GM21360 (cell line): ENCODE results near the gene NAT16.
"Not testable (repeated sequence)": the region's sequence is repeated elsewhere in the genome, so short reads cannot be mapped to it uniquely, and the experiment has no call there.

Experiments
- ATAC-seq: cut with Tn5 transposase; IDR thresholded peaks from one replicate; pipeline ENCODE4 v1.9.1; 2021; ENCODE audit warnings: mild to moderate bottlenecking, moderate library complexity; ENCODE audit not compliant: unreplicated experiment

Gene NAT16

DNA sequence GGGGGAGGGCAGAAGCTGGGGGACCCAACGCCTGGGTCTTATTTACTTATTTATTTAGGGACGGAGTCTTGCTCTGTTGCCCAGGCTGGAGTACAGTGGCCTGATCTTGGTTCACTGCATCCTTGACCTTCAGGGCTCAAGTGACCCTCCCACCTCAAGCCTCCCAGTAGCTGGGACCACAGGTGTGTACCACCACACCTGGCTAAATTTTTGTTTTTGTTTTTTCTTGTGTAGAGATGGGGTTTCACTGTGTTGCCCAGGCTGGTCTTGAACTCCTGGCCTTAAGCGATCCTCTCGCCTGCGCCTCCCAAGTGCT, 22.5 kb upstream of the NAT16 start:
- ATAC-seq = no peak

DNA sequence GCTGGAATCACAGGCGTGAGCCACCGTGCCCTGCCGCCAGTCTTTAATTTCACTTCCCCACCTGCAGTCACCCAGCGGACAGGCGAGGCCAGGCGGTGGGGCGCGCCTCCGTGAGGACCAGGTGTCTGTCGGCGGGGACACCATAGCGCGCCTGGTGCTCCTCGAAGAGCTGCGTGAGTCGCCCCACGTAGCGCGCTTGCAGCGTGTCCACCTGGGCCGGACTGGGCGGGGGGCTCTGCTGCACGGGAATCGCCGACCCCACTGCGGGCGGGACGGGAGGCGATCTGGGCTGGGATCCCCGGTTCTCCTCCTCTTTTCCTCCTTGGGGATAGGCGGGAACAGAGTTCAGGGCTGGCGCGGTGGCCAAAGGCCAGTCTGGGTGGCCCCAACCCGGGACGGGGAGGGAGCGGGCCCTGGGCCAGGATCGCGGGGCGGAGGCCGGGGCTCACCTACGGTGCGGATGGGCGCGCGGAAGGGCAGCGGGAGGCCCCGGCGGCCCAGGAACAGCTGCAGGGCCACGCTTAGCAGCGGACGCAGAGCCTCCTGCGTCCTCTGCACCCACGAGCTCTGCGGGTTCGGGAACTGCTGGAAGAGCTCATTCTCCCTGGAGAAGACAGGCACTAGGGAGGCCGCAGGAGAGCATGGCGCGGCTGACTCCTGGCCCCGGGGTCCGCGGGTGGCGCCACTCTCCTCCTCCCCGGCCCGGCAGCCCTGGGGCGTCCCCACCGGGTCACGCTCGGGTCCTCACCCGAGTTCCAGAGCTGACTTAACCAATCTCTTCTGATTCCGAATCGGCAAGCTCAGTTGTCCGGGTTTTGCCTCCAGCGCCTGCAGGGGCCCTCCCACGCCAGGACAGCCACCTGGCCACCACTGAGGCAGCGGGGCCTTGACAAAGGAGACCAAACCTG, 21.9 kb upstream of the NAT16 start:
- ATAC-seq = no peak

DNA sequence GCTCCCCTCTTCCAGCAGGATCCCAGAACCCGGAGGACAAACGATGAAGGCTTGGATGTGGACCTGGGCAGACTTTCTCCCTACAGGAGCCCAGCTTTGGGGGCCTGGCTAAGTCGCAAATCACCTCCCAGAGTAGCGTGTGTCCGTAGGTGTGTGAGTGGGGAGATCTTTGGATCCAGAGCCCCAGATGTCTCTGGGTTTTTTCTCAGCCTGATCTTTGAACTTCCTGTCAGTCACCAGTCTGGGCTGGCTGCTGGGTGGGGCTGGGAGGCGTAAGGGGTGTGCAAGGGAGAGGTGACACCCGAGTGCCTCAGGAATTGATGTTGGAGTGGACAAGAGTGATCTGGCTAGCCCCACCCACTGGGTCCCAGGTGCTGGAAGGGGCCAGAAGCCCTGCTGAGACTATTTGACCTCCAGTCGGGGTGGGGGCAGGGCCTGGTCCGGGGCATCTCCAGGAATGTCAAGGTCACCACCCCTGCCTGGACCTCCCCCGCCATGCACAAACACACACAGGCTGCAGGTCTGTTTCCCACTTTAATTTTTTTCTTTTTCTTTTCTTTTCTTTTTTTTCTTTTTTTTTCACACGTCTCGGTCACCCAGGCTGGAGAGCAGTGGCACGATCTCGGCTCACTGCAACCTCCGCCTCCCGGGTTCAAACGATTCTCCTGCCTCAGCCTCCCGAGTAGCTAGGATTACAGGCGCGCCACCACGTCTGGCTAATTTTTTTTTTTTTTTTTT, 20.9 kb upstream of the NAT16 start, which contains the start of gene MOGAT3:
Gene MOGAT3 (minus strand): TSS at position 175 of the 738 bp plus-strand sequence. CDS start 182 bp downstream, outside the sequence.
- ATAC-seq = no peak

DNA sequence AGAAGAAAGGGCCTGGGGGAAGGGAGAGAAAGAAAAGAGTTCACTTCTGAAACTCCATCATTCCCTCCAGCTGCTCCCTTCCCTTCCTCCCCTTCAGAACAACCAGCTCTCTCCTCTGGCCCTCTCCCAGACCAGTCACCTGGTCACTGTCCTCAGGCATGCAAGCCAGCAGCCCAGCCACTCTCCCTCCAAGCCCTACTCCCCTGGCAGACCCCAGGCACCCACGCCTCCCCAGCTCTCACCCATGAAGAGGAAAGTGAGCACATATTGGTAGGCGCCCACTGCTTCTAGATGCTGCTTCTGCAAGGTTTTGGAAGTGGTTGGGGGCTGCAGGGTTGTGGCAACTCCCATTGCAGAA, 20.4 kb upstream of the NAT16 start:
- no peak for ATAC-seq

DNA sequence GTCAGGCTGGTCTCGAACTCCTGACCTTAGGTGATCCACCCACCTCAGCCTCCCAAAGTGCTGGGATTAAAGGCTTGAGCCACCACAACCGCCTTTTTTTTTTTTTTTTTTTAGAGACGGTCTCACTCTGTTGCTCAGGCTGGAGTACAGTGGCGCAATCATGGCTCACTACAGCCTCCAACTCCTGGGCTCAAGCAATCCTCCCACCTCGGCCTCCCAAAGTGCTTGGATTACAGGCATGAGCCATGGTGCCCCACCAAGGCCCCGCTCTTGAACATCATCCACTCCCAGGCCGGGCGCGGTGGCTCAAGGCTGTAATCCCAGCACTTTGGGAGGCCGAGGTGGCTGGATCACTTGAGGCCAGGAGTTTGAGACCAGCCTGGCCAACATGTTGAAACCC, 19.4 kb upstream of the NAT16 start:
- not testable (repeated sequence) for ATAC-seq

DNA sequence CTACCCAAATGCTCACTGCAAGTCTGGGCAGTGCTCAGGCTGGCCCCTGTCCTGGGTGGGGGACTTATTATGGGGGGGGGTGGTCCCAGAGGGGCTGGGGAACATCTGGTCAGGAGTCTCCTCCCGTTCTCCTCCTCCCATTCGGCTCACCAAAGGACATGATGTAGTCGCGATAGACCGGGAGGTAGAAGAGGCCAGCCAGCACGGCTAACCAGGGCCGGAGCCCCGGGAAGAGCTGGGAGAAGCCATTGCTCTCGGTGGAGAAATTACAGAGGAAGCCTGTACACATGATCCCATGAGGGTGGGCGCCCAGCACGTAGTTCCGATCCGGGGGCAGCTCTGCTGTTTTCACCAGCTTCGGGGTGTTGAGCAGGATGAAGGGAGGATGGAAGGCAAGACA, 18.4 kb upstream of the NAT16 start:
- ATAC-seq = no peak

DNA sequence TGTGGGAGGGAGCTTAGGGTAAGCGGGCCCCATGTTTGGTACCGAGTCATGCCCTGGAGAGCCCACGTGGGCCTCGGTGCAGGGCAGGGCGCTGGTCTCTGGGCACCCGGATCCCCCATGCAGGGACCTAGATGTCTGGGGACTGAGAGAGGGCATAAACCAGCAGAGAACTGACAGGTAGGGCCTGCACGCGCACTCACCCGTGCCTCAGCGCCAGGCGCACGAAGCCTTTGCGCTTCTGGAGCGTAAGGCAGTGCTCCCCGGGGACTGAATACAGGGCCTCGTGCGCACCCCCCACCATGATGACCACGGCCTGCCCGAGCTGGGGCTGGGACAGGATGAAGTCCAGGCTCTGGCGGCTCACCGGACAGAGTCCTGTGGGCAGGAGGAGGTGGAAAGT, 17.9 kb upstream of the NAT16 start:
- no peak for ATAC-seq

DNA sequence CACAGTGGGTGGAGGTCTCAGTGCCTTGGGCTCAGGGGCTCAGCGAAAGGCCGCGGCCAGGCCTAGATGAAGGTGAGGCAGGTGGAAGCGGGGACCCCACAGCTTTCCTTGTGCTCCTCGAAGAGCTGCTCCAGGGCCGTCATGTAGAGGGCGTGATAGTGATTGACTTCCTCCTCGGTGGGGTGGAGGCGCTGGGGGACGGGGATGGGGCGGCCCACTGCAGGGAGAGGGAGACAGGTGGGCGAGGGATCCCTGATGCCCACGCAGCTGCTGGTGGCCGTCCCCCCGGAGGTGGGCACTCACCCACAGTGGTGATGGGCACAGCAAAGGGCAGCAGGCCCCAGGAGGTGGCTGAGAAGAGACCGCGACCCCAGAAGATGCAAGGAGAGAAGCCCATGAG, 15.8 kb upstream of the NAT16 start:
- ATAC-seq = no peak

DNA sequence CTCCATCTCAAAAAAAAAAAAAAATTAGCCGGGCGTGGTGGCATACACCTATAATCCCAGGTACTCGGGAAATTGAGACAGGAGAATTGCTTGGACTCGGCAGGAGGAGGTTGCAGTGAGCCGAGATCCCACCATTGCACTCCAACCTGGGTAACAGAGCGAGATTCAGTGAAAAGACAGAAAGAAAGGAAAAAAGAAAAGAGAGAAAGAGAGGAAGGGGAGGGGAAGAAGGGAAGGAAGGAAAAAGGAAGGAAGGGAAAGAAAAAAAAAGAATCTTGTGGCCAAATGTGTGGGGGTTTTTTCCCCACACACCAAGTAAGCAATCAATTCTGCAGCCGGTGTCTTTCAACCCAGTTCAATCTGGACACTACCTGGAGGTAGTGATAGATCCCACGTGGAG, 9.0 kb upstream of the NAT16 start:
- no peak for ATAC-seq

DNA sequence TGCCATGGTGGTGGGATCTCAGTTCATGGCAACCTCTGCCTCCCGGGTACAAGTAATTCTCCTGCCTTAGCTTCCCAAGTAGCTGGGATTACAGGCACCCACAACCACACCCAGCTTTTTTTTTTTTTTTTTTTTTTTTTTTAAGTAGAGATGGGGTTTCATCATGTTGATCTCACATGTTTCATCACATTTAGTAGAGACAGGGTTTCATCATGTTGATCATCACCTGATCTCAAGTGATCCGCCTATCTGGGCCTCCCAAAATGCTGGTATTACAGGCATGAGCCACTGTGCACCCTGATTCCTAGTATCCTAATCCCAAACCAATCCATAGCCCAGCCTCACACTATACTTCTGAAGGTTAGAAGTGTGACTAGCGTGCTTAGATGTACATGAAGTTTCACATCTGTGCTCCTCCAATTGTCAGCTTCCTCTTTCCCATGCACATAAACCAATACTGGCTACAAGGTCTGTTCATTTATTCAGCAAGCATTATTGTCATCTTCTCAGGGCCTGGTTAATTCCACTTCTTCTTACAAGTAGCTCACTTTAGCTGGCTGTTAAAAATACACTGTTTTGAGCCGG, 6.8 kb upstream of the NAT16 start:
- no peak for ATAC-seq

DNA sequence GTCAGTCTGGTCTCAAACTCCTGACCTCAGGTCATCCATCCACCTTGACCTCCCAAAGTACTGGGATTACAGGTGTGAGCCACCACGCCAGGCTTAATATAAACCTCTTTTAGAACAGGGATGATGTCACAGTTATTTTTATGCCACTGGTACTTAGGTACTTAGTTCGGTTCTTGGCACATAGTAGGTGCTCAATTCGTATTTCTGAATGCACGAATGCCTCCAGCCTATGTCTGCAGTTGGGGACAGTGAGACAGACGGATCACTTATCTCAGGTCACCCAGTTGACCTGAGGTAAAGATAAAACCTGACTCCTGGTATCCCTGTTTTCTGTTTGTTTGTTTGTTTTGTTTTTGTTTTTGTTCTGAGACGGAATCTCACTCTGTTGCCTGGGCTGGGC, 6.1 kb upstream of the NAT16 start:
- no peak for ATAC-seq

DNA sequence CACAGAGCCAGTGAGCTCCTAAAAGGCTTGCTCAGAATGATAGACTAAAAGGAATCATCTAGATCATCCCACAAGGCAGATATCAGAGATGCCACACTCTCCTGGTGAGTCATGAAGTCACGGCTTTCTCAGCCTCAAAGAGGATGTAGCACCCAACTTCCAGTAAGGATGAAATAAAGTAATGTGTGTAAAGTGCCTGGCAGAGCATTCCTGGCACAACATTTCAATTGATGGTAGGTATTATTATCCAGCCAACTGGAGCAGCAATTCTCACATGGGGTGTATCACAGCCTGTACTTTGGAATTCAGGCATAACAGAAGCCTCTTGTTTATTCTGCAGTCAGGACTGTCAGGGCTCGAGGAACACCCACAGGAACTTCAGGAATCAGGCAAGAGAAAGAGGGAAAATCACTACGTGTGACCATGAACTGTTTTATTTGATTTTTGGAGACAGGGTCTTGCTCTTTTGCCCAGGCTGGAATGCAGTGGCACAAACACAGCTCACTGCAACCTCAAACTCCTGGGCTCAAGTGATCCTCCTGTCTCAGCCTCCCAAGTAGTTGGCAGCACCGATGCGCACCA, 5.3 kb upstream of the NAT16 start:
- no peak for ATAC-seq

DNA sequence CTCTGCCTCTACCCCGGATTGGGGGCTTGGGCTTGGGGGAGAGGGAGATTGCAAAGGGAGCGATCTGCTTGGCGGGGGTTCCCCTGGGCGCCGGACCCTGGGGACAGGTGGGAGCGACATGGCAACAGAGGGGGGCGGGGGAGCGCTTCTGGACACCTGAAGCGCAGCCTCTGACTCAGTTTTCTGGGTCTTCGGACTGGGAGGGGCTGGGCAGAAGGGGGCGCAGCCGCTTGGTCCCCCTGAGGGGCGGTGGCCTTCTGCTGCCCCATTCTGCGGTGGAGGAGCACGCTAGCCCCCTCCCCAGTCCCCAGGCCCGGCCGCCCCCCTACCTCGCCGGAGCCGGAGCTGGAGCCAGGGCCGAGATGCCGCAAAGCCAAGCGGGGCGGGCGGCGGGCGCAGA, 380 bp downstream of the NAT16 start:
- no peak for ATAC-seq

DNA sequence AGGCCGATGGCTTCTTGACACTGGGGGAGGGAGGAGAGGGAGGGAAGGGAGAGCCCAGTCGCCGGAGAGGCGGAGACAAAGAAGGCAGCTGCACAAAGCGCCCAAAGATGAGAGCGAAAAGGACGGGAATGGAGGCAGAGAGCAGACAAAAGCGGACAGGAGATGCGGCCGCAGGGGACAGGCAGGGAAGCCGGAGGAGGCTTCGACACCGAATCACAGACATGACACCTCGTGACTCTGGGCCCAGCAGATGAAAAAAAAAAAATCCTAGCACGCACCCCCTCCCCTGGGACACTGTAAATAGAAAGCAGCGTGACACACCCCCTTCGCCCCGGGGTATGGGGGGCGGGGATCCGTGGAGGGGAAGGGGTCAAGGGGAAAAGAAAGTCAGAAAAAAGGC, 976 bp downstream of the NAT16 start:
- ATAC-seq = no peak

DNA sequence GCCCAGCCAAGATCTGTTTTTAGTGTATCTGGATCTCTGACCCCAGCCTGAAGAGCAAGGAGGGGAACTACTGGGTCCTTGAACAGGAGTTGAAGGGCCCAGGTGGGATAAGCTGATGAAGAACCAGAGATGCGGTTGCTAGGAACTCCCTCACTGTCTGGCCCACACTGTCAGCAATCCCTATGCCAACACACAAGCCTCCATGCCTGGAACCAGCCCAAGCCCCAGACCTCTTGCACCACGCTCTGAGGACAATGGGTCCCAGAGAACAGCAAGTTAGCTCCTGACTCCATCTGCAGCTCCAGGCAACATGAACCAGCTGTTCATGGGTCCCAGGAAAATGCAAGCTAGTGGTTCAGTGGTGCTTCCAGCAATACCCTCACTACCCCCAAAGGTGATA, 2.4 kb downstream of the NAT16 start:
- ATAC-seq = no peak

DNA sequence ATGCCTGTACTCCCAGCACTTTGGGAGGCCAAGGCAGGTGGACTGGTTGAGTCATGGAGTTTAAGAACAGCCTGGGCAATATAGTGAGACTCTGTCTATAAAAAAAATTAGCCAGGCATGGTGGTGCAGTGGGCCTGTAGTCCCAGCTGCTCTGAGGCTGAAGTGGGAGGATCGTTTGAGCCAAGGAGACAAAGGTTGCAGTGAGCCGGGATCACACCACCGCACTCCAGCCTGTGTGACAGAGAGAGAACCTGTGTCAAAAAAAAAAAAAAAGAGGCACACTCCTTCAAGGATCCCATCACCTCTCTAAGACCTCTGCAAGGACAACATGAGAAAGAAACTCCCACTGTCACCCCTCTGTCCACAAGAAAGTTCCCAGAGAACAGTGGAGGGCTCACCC, 4.4 kb downstream of the NAT16 start:
- no peak for ATAC-seq

DNA sequence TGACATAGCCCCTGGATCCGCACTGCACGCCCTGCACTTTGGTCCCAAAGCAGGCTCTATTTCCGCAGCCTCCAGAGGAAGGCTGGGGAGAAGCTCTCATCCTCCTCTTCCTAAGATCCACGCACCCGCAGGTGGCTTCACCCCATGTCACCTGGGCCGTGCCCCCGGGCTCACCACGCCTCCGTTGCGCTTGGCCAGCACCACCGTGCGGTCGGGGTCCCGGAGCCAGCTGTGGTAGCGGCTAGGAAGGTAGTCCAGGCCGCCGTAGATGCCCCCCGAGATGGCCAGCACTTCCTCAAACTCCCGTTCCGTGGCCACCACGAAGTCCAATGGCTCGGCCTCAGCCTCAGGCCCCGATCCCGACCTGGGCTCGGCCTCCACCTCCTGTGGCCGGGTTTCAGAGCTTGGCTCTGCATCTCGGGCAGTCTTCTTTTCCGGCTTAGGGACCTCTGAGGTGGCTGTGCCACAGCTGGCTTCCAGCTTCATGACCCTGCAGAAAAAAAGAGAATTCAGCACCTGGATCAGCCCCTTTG, 5.7 kb downstream of the NAT16 start:
- ATAC-seq = no peak

DNA sequence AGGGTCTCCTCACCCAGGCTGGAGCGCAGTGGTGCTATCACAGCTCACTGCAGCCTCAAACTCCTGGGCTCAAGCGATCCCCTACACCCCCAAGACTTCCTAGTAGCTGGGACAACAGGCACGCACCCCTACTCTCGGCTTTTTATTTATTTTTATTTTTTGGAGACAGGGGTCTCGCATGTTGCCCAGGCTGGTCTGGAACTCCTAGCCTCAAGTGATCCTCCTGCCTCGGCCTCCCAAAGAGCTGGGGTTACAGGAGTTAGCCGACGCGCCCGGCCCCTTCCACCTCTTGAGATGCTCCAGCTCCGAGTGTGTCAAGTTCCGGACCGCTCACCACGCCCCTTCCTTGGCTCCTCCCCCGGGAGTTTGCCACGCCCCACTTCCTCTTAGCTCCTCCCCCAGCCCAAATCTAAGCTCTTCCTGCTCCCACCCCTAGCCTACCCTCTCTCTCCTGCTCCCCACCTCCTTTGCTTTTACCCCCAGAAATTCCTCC, 6.3 kb downstream of the NAT16 start:
- peak; percentile 48 for ATAC-seq

DNA sequence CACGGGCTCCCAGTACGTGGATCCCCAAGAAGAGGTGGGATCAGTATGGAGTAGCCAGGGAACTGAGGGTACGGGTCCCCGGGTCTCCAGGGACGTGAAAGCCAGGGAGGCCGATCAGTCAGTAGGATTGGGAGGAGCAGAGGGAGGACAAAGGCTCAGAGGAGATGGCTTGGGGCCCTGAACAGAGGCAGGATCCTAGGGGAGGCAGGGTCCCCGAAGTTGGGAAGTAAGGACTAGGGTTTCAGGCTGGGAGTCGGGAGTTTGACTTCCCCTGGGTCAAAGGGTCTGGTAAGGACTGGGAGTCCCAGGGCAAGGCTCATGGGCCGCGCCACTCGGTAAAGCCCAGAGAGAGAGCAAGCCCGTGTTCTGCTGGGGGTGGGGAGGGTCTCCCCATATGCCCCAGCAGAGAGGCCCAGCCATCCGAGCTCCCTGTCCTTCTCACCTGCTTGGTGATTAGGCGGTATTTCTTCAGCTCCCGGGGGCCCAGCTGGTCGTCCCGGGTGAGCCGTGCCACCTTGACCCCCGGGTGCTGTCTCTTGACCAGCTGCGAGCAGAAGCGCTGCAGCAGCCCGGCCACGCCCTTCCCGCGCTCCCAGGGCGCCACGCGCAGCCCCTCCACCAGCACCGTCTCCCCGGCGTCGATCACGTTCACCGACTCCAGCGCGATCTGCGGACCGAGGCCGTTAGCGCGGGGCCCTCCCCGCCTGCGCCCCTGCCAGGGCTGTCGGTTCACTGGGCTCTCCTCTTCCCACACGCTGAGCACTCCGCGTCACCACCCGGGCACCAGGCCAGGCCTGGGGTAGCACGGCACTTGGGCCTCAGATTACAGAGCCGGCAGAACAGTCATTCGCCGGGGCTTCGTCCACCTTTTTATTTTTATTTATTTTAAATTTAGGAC, 7.0 kb downstream of the NAT16 start:
- no peak for ATAC-seq
